H9 (cell line): Measurements from ENCODE around the gene LIPH. TPM values are rescaled to one million over a fixed set of nuclear protein-coding genes. Genes with fewer than 3 reads are reported as not detected.

Experiments used
- DNase-seq: peaks from one replicate; pipeline ENCODE4 v3.0.0-alpha.2; 2017
- H2AFZ ChIP-seq: one replicate; pipeline ENCODE4 v1.6.1; 2013; ENCODE audit warnings: mild to moderate bottlenecking, low read length, control low read depth, moderate library complexity
- H2AK5ac ChIP-seq: 2 replicates; pipeline ENCODE4 v1.6.1; 2013; ENCODE audit warnings: low read length, control low read depth, mixed read lengths; ENCODE audit not compliant: insufficient read length
- H2BK120ac ChIP-seq: one replicate; pipeline ENCODE4 v1.6.1; 2013; ENCODE audit warnings: low read depth, mild to moderate bottlenecking, low read length, control low read depth, inconsistent platforms; ENCODE audit not compliant: poor library complexity, severe bottlenecking
- H2BK12ac ChIP-seq: 2 replicates; pipeline ENCODE4 v1.6.1; 2013; ENCODE audit warnings: low read length, control low read depth, mixed read lengths, low read depth; ENCODE audit not compliant: insufficient read length
- H2BK15ac ChIP-seq: 2 replicates; pipeline ENCODE4 v1.6.1; 2013; ENCODE audit warnings: low read depth, low read length, control low read depth
- H2BK20ac ChIP-seq: one replicate; pipeline ENCODE4 v1.6.1; 2013; ENCODE audit warnings: low read depth, mild to moderate bottlenecking, low read length, control low read depth, inconsistent platforms; ENCODE audit not compliant: poor library complexity, severe bottlenecking
- H2BK5ac ChIP-seq: 2 replicates; pipeline ENCODE4 v1.6.1; 2013; ENCODE audit warnings: low read length, control low read depth, mixed read lengths; ENCODE audit not compliant: insufficient read length
- H3K14ac ChIP-seq: 2 replicates; pipeline ENCODE4 v1.6.1; 2013; ENCODE audit warnings: low read length, control low read depth; ENCODE audit not compliant: insufficient read depth
- H3K18ac ChIP-seq: 2 replicates; pipeline ENCODE4 v1.6.1; 2013; ENCODE audit warnings: low read depth, mild to moderate bottlenecking, mixed read lengths, low read length, control low read depth; ENCODE audit not compliant: insufficient read length
- H3K23ac ChIP-seq: 2 replicates; pipeline ENCODE4 v1.6.1; 2013; ENCODE audit warnings: low read length, control low read depth, mixed read lengths, low read depth; ENCODE audit not compliant: insufficient read length
- H3K23me2 ChIP-seq: 2 replicates; pipeline ENCODE4 v1.6.1; 2013; ENCODE audit warnings: low read depth, mild to moderate bottlenecking, mixed read lengths, low read length, control low read depth; ENCODE audit not compliant: insufficient read length, poor library complexity, severe bottlenecking
- H3K27ac ChIP-seq: 2 replicates; pipeline ENCODE4 v1.5.1; 2013; ENCODE audit warnings: low read length, control low read depth, mixed read lengths, low read depth; ENCODE audit not compliant: insufficient read length
- H3K27me3 ChIP-seq: 2 replicates; pipeline ENCODE4 v1.6.1; 2013; ENCODE audit warnings: low read length, control low read depth, inconsistent platforms; ENCODE audit not compliant: insufficient read depth
- H3K4ac ChIP-seq: 2 replicates; pipeline ENCODE4 v1.6.1; 2013; ENCODE audit warnings: low read depth, mild to moderate bottlenecking, control low read depth, inconsistent platforms, low read length, moderate library complexity
- H3K4me1 ChIP-seq: 2 replicates; pipeline ENCODE4 v1.6.1; 2013; ENCODE audit warnings: low read length, control low read depth, inconsistent platforms; ENCODE audit not compliant: insufficient read depth
- H3K4me2 ChIP-seq: 2 replicates; pipeline ENCODE4 v1.6.1; 2013; ENCODE audit warnings: low read length, control low read depth, mixed read lengths; ENCODE audit not compliant: insufficient read length, insufficient read depth
- H3K56ac ChIP-seq: 2 replicates; pipeline ENCODE4 v1.6.1; 2013; ENCODE audit warnings: low read depth, mild to moderate bottlenecking, mixed read lengths, low read length, control low read depth; ENCODE audit not compliant: insufficient read length
- H3K79me1 ChIP-seq: 2 replicates; pipeline ENCODE4 v1.6.1; 2013; ENCODE audit warnings: low read depth, mild to moderate bottlenecking, moderate library complexity, low read length, control low read depth, inconsistent platforms; ENCODE audit not compliant: insufficient read depth, poor library complexity, severe bottlenecking
- H3K79me2 ChIP-seq: 2 replicates; pipeline ENCODE4 v1.6.1; 2013; ENCODE audit warnings: low read length, control low read depth, inconsistent platforms; ENCODE audit not compliant: insufficient read depth
- H3K9ac ChIP-seq: 2 replicates; pipeline ENCODE4 v1.6.1; 2013; ENCODE audit warnings: low read length, control low read depth, mixed read lengths; ENCODE audit not compliant: insufficient read length; ENCODE audit errors: extremely low read depth
- H3K9me3 ChIP-seq: one replicate; pipeline ENCODE4 v1.6.1; 2013; ENCODE audit warnings: low read depth, low read length, inconsistent platforms; ENCODE audit not compliant: control insufficient read depth
- H3T11ph ChIP-seq: one replicate; pipeline ENCODE4 v1.6.1; 2013; ENCODE audit warnings: mild to moderate bottlenecking, low read length, control low read depth, inconsistent platforms
- H4K20me1 ChIP-seq: one replicate; pipeline ENCODE4 v1.6.1; 2013; ENCODE audit not compliant: control insufficient read depth, insufficient read length, insufficient read depth
- H4K5ac ChIP-seq: 2 replicates; pipeline ENCODE4 v1.6.1; 2013; ENCODE audit warnings: low read depth, mild to moderate bottlenecking, mixed read lengths, low read length, control low read depth; ENCODE audit not compliant: insufficient read length
- H4K8ac ChIP-seq: replicated peaks from 2 replicates; pipeline ENCODE4 v1.6.1; 2013; ENCODE audit warnings: low read length, control low read depth, mixed read lengths, low read depth; ENCODE audit not compliant: insufficient read length
- H4K91ac ChIP-seq: 2 replicates; pipeline ENCODE4 v1.6.1; 2013; ENCODE audit warnings: low read depth, mild to moderate bottlenecking, moderate library complexity, mixed read lengths, low read length, control low read depth; ENCODE audit not compliant: insufficient read length
- H3K27ac Mint-ChIP-seq, 3 experiments: 2 replicates in 2 of 3; 3 replicates in 1 of 3; pipeline ENCODE4 v1.8.0; 2020 to 2021; ENCODE audit warnings: mixed read lengths in 3 of 3, mild to moderate bottlenecking in 1 of 3, moderate library complexity in 1 of 3
- H3K27me3 Mint-ChIP-seq: 2 replicates; pipeline ENCODE4 v1.8.0; 2021; ENCODE audit warnings: low read depth, mild to moderate bottlenecking, moderate library complexity, mixed read lengths
- H3K36me3 Mint-ChIP-seq, 3 experiments: 2 replicates in 2 of 3; 3 replicates in 1 of 3; pipeline ENCODE4 v1.8.0; 2020 to 2021; ENCODE audit warnings: low read depth in 3 of 3, mixed read lengths in 3 of 3; ENCODE audit not compliant: insufficient read depth in 1 of 3
- H3K4me1 Mint-ChIP-seq, 2 experiments: 2 replicates each; pipeline ENCODE4 v1.8.0; 2020; ENCODE audit warnings: mixed read lengths in 2 of 2
- H3K4me3 Mint-ChIP-seq, 2 experiments: 2 replicates in 1 of 2; 3 replicates in 1 of 2; pipeline ENCODE4 v1.8.0; 2020 to 2021; ENCODE audit warnings: mild to moderate bottlenecking in 2 of 2, mixed read lengths in 2 of 2, moderate library complexity in 1 of 2
- H3K9me3 Mint-ChIP-seq, 2 experiments: 2 replicates in 1 of 2; 3 replicates in 1 of 2; pipeline ENCODE4 v1.8.0; 2020; ENCODE audit warnings: mild to moderate bottlenecking in 2 of 2, mixed read lengths in 2 of 2, moderate library complexity in 1 of 2
- CTCF ChIP-seq: fragments of 200-600 bp; sonication (generic); conservative IDR thresholded peaks from 3 replicates; pipeline ENCODE4 v1.8.0; 2021; ENCODE audit warnings: antibody characterized with exemption, mild to moderate bottlenecking
- WGBS: extraction: QIAGEN DNeasy Blood & Tissue Kit; methylation state at CpG from one replicate; pipeline ENCODE4 v1.1.7; 2013; ENCODE audit warnings: missing lambda C conversion rate, low lambda C conversion rate, mixed read lengths; ENCODE audit not compliant: insufficient read length; ENCODE audit errors: extremely low coverage; 5-methylcytosine and 5-hydroxymethylcytosine counted together
- total RNA-seq: library from RNA; stranded (reverse); gene quantifications from 2 replicates; pipeline ENCODE4 v1.2.1, GENCODE V29; 2021

Gene LIPH
- total RNA-seq, 1 experiment from 2014 or later = 0.17 TPM

- Histone ChIP-seq H3K9me3 (no peaks in the 10 kb centered on the region), H3K4ac (no peak overlapping the region), H2AK5ac (no peak overlapping the region), H3K79me1 (no peaks in the 10 kb centered on the region), H4K5ac (no peak overlapping the region), H3K14ac (no peak overlapping the region), H3K4me2 (no peak overlapping the region), H2BK15ac (no peak overlapping the region), H3K9ac (no peak overlapping the region), H3T11ph (no peak overlapping the region), H3K18ac (no peak overlapping the region), H3K23ac (no peak overlapping the region), H2BK20ac (no peak overlapping the region), H4K91ac (no peak overlapping the region), H4K8ac (no peak overlapping the region), H3K27me3 (no peaks in the 10 kb centered on the region), H3K27ac (no peak overlapping the region), H4K20me1 (no peaks in the 10 kb centered on the region), H2AFZ (peak overlapping the region; percentile 33), H3K23me2 (no peaks in the 10 kb centered on the region), H3K56ac (no peak overlapping the region), H2BK5ac (no peak overlapping the region), H2BK12ac (no peak overlapping the region), H3K79me2 (no peaks in the 10 kb centered on the region), H3K4me1 (no peaks in the 10 kb centered on the region), H2BK120ac (no peak overlapping the region)
- no peaks in the 10 kb centered on the region for H3K9me3 Mint-ChIP-seq
- TF ChIP-seq CTCF = no peak
- DNase-seq = no peak
- no peaks in the 10 kb centered on the region; the same call in none of the 2 replicates for H3K27me3 Mint-ChIP-seq
- peak overlapping the region in 1 of 3 experiments; percentile 52; a peak in 3 of 7 replicates for H3K27ac Mint-ChIP-seq
- H3K4me3 Mint-ChIP-seq = no peak overlapping the region
- H3K36me3 Mint-ChIP-seq = no peaks in the 10 kb centered on the region
- no CpG with 5 or more reads among the region's 9 CpGs for WGBS
- H3K4me1 Mint-ChIP-seq = peaks cover 3 to 13% of the 10 kb centered on the region in 2 experiments
Measured at GRCh38 chr3:185537369-185537970, 14.9 kb downstream of the LIPH start.
